ENCODE measurements around the gene MIDN.

Gene MIDN

GRCh38 chr19:1220976-1221903 is 27.1 kb upstream of the MIDN start:
- DNase-seq, result no peak

- no peak for DNase-seq
Measured at GRCh38 chr19:1221904-1222255, 26.5 kb upstream of the MIDN start.

GRCh38 chr19:1222394-1222793 is 26.0 kb upstream of the MIDN start:
- DNase-seq, result no peak

DNA sequence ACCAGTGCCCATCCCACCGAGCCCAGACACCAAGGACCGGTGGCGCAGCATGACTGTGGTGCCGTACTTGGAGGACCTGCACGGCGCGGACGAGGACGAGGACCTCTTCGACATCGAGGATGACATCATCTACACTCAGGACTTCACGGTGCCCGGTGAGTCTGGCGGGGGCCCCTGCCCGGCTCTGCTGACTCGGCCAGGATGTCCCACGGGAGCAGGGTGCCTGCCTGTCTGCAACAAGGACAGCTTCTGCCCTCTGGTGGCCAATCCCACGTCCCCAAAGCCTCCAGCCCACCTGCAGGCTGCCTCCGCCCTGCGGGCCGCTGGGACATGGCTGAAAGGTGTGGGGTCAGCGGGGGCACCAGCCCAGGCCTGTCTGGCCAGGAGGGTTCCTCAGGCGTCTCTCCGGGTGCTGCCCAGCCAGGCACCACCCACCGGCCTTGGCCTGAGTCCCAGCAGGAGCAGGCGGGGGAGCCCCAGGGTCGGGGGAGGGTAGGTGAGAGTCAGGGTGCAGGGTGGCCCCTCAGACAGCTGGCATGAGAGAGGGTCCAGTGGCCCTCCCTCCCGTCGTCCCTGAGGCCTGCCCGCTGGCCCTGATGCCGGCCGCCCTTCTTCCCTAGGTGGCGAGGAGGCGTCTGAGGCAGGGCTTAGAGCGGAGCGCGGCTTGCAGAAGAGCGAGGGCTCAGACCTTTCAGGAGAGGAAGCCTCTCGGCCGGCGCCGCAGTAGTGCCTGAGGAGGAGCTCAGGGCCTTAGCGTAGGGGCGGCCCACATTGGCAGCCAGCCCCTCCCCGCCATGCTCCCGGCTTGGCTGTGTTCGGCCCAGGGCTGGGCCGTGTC is 25.1 kb upstream of the MIDN start:
- DNase-seq, result peak; percentile 41

DNA sequence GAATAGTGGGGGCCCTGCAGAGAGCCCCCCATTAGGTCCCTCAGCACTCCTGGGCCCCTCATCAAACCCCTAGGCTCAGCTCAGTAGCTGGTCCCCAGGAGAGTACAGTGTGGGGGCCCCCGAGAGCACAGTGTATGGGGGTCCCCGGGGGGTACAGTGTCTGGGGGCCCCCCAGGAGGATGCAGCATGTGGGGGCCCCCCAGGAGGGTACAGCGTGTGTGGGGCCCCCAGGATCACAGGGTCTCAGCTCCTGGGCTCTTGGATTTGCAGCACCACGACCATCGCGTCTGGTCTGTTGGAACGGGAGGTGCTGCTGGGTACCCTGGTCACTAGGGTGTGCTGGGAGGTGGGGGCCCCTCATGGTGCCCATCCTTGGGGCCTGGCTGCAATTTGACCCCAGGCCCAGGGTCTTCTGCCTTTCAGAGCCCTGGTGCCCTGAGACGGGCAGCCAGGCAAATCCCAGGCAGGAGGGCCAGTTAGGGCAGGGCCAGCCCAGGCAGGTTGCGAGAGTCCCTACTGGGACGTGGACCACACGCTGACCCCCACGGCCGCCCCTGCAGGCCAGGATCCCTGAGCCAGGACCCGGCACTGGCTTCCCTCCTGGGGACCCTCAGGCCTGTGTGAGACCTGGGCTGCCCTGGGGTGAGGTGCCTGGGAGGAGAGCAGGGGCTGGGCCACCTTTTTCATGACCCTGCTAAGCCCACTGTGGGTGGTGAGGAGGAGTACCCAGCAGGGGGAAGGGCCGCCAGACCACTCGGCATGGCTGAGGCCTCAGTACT is 24.1 kb upstream of the MIDN start:
- no peak for DNase-seq

DNA sequence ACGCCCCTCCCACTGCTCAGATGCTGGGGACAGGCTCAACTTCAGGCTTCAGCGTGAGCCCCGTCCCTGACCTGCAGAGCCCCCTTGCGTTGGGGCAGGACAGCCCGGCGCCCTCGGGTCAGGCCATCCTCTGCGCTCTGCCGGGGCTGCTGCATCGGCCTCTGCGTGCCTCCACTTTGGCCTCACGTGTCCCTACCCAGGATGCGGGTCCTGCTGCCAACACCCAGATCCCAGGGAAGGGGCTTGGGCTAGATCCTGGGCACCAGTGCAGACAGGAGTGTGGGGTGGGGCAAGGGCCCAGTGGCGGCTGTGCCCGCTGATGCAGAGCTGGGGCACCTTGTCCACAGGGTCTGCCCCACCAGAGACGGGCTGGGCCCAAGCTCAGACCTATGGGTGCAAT is 23.5 kb upstream of the MIDN start:
- DNase-seq, result no peak

GRCh38 chr19:1225440-1226226 is 22.8 kb upstream of the MIDN start:
- DNase-seq, result no peak

GRCh38 chr19:1226227-1226518 is 22.2 kb upstream of the MIDN start:
- DNase-seq, result no peak

DNA sequence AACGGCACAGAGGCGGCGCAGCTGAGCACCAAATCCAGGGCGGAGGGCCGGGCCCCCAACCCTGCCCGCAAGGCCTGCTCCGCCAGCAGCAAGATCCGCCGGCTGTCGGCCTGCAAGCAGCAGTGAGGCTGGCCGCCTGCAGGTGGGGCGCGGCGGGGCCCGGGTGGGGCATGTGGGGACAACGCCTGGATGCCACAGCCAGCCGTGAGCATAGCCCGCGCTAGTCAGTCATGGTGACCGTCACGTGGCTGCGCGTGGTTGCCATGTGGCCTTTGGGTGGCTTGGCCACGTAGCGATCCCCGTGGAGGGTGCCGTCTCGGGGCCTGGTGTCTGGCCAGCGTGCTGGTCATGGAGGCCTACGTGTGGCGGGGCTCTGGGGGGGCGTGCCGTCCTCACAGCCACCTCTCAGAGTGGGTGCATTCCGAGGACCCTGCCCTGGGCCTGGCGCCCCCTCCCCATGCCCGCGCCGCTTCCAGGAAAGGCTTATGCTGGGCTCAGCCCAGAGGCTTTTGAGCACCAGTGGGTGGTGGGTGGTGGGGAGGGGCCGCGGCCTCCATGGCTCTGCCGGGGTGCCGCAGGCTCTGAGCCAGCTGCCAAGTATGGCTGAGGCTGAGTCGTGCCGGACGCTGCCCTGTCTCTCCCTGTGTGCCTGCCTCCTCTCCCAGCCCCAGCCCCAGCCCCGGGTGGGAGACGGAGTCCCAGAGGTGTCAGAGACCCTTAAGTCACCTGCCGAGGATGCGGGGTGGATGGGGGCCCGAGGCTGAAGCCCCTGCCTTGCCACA is 21.7 kb upstream of the MIDN start:
- no peak for DNase-seq

DNA sequence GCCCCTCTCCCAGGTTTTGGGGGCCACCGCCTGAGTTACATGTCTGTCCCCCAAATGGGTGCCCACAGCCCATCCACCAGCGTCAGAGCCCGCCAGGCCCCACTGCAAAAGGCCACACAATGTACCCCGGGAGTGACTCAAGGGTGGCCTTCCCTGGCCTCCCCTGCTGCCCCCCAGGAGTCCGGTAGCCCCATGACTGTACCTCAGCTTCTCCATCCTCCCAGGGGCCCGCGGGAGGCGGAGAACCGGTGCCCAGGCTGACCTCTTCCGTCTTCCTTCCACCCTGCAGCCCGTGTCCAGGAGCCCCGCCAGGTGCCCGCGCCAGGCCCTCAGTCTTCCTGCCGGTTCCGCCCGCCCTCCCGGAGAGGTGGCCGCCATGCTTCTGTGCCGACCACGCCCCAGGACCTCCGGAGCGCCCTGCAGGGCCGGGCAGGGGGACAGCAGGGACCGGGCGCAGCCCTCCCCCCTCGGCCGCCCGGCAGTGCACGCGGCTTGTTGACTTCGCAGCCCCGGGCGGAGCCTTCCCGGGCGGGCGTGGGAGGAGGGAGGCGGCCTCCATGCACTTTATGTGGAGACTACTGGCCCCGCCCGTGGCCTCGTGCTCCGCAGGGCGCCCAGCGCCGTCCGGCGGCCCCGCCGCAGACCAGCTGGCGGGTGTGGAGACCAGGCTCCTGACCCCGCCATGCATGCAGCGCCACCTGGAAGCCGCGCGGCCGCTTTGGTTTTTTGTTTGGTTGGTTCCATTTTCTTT is 20.9 kb upstream of the MIDN start:
- DNase-seq, result no peak

DNA sequence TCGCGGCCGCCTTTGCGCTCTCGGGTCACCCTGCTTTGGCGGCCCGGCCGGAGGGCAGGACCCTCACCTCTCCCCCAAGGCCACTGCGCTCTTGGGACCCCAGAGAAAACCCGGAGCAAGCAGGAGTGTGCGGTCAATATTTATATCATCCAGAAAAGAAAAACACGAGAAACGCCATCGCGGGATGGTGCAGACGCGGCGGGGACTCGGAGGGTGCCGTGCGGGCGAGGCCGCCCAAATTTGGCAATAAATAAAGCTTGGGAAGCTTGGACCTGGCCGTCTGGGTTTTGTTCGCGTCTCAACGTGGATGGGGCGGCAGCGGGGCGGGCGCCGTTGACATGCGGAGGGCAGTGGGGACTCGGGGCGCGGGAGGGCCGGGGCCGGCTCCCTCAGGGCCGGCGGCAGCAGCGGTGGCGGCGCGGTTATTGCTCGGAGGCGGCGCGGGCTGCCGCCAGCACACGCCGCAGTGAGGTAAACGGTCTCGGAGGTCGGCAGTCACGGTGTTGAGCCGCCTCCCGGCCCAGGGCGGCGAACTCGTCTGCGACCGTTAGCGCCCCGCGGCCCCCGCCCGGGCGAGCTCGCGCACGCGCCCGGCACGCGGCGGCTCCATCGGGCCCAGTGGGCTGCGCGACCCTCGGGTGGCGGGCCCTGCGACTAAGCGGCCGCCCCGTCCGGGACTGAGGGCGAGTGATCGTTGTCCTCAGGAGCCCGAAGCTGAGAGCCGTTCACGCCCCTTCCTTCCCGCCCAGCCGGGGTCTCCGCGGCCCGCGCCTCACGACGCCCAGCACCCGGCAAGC is 20.0 kb upstream of the MIDN start:
- DNase-seq, result no peak

- DNase-seq, result no peak
Measured at GRCh38 chr19:1229056-1229923, 19.1 kb upstream of the MIDN start.

GRCh38 chr19:1229924-1230782 is 18.2 kb upstream of the MIDN start:
- DNase-seq, result no peak

DNA sequence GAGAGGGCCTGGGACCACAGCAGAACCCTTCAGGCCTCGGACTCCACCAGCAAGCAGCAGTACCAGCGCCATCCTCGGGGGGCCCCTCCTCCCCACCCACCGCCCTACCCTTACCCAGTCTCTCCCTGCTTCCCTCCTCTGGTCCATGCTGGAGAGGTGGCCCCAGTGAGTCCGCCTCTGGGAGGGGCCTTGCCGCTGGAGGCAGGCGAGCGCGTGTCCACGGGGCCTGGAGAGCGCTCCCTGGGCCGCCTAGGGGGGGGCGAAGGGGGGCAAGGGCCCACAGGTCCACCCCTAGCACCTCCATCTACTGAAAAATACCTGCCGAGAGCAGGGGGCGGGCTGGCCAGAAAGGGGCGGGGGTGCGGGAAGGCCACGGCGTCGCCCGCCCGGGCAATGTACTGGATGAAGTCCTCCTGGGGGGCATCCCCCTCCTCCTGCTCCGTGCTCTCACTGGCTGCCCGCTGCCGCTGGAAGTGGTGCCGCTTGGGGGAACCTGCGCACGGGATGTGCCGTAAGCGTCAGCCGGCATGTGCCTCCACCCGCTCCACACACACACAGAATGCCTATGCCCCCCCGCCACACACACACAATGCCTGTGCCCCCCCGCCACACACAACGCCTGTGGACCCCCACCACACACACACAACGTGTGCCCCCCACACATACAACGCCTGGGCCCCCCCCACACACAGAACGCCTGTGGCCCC is 17.4 kb upstream of the MIDN start:
- DNase-seq, result no peak

DNA sequence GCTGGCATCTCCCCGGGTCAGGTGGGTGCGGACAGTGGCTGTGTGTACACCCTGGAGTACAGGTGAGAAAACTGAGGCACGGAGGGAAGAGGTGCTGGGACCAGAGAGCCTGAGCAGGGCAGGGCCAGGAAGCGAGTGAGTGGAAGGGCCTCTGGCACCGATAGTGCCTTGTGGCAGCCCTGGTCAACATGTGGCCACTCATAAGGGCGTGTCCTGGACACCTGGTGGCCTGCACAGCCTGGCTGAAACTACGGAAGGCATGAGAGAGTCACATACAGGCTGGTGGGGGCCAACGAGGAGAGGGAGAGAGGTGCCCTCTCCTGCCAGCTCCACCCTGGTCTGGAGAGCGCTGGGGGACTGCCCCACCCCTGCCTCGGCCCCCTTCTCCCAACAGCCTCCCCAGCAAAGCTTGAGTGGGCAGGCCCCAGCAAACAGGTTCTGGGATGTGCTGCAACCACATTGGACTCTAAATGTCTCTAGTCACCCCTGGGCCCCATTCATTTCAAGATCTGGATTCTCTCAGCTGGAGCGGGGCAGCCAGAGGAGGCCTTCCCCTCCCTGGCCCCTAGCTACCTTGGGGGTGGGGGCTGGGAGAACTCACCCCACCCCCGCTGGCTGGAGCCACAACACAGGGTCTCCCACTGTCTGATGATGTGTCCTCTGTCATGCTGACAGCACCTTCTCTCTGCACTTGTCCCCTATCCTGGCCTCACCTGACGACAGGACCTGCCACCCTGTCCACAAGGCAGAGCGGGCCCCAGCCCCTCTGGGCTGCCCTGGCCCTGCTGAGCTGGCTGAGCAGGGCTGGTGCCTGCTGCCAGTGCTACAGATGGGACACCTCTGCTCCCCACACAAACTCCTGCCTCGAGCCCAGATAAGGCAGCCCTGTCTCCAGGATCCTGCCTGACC is 16.4 kb upstream of the MIDN start:
- DNase-seq, result no peak

GRCh38 chr19:1232652-1233072 is 15.7 kb upstream of the MIDN start:
- DNase-seq, result peak; percentile 60
